K562 (cell line): ENCODE measurements around the gene ACAP3. TPM values are rescaled to one million over a fixed set of nuclear protein-coding genes. Genes with fewer than 3 reads are reported as not detected.
A peak's percentile ranks its signal among the peaks of the same experiment; 100 is the strongest.

Experiments
- CBFA2T3 ChIP-seq: fragments of 450-650 bp; IDR thresholded peaks from 2 replicates; pipeline ENCODE4 v1.6.1; 2017
- CC2D1A ChIP-seq: fragments of 450-650 bp; IDR thresholded peaks from 2 replicates; pipeline ENCODE4 v1.6.1; 2017; ENCODE audit warnings: mild to moderate bottlenecking
- CEBPG ChIP-seq, 3 experiments: fragments of 200-800 bp in 1 of 3; sonication (Bioruptor generic) in 1 of 3; sonication (generic) in 1 of 3; formaldehyde crosslinking in 1 of 3; IDR thresholded peaks in 2 of 3; conservative IDR thresholded peaks in 1 of 3; 2 replicates each; pipeline versions ENCODE4 v1.6.1 to v1.8.0; 2016 to 2022; ENCODE audit warnings: missing compliant biosample characterization in 2 of 3, missing genetic modification characterization in 2 of 3, mild to moderate bottlenecking in 1 of 3, missing genetic modification reagents in 1 of 3
- CGGBP1 ChIP-seq: fragments of 250-450 bp; sonication (Bioruptor Pico); IDR thresholded peaks from 2 replicates; pipeline ENCODE4 v1.9.0; 2021; ENCODE audit warnings: mild to moderate bottlenecking
- CREB3 ChIP-seq: fragments of 450-650 bp; conservative IDR thresholded peaks from 2 replicates; pipeline ENCODE4 v1.6.1; 2016; ENCODE audit warnings: missing genetic modification characterization, low read depth, mild to moderate bottlenecking, missing compliant biosample characterization, moderate library complexity
- CREB3L1 ChIP-seq: fragments of 450-650 bp; IDR thresholded peaks from 2 replicates; pipeline ENCODE4 v1.6.1; 2014; ENCODE audit warnings: low read depth, mild to moderate bottlenecking, moderate library complexity, borderline replicate concordance
- EGR1 ChIP-seq: fragments of 450-650 bp; conservative IDR thresholded peaks from 2 replicates; pipeline ENCODE4 v1.6.1; 2017; ENCODE audit warnings: mild to moderate bottlenecking
- FOSL1 ChIP-seq: fragments of 200-800 bp; sonication (Bioruptor generic); conservative IDR thresholded peaks from 2 replicates; pipeline ENCODE4 v1.6.1; 2016; ENCODE audit warnings: missing genetic modification characterization, missing compliant biosample characterization
- HNRNPH1 ChIP-seq: fragments of 200-400 bp; formaldehyde crosslinking; optimal IDR thresholded peaks from 2 replicates; pipeline ENCODE3; 2017; ENCODE audit warnings: low read depth, mild to moderate bottlenecking, low read length, moderate library complexity
- NBN ChIP-seq: fragments of 450-650 bp; IDR thresholded peaks from 2 replicates; pipeline ENCODE4 v1.6.1; 2016; ENCODE audit warnings: low read depth, mild to moderate bottlenecking
- PCBP1 ChIP-seq: fragments of 200-400 bp; formaldehyde crosslinking; IDR thresholded peaks from 2 replicates; pipeline ENCODE4 v1.6.1; 2018; ENCODE audit warnings: mild to moderate bottlenecking, low read depth, low read length; ENCODE audit not compliant: poor library complexity, severe bottlenecking
- PHF20 ChIP-seq: fragments of 450-650 bp; IDR thresholded peaks from 2 replicates; pipeline ENCODE4 v1.6.1; 2018; ENCODE audit not compliant: partially characterized antibody
- POLR2G ChIP-seq: fragments of 200-400 bp; formaldehyde crosslinking; IDR thresholded peaks from 2 replicates; pipeline ENCODE4 v1.6.1; 2017; ENCODE audit warnings: low read depth, mild to moderate bottlenecking, antibody characterized with exemption, low read length, moderate library complexity
- SAP30 ChIP-seq: fragments of 200-600 bp; sonication (generic); IDR thresholded peaks from 2 replicates; pipeline ENCODE4 v1.6.1; 2012; ENCODE audit warnings: borderline replicate concordance, low read depth, mild to moderate bottlenecking, moderate library complexity, low read length, control low read depth, inconsistent platforms; ENCODE audit not compliant: insufficient read depth, poor library complexity, severe bottlenecking
- SMAD4 ChIP-seq: fragments of 250-450 bp; sonication (Bioruptor Pico); conservative IDR thresholded peaks from 2 replicates; pipeline ENCODE4 v1.8.0; 2021; ENCODE audit warnings: inconsistent platforms, mild to moderate bottlenecking, moderate library complexity
- STAT6 ChIP-seq: sonication (generic); formaldehyde crosslinking; IDR thresholded peaks from 2 replicates; pipeline ENCODE4 v1.8.1; 2023; ENCODE audit warnings: mild to moderate bottlenecking, missing genetic modification reagents
- SUPT5H ChIP-seq: fragments of 450-650 bp; IDR thresholded peaks from 2 replicates; pipeline ENCODE4 v1.6.1; 2016
- TGIF2 ChIP-seq: sonication (generic); formaldehyde crosslinking; IDR thresholded peaks from 2 replicates; pipeline ENCODE4 v1.8.1; 2022; ENCODE audit warnings: mild to moderate bottlenecking, missing genetic modification reagents, moderate library complexity
- ZBTB1 ChIP-seq: sonication (generic); formaldehyde crosslinking; IDR thresholded peaks from 2 replicates; pipeline ENCODE4 v1.8.1; 2023; ENCODE audit warnings: missing genetic modification reagents, low read depth, mild to moderate bottlenecking, borderline replicate concordance
- ZFP30 ChIP-seq: fragments of 250-450 bp; sonication (Bioruptor Pico); IDR thresholded peaks from 2 replicates; pipeline ENCODE4 v1.8.0; 2022; ENCODE audit warnings: moderate library complexity, mild to moderate bottlenecking, inconsistent platforms, borderline replicate concordance
- ZKSCAN8 ChIP-seq: fragments of 200-800 bp; sonication (Bioruptor generic); IDR thresholded peaks from 2 replicates; pipeline ENCODE4 v1.6.1; 2016; ENCODE audit warnings: missing genetic modification characterization, missing compliant biosample characterization
- ZNF24 ChIP-seq: fragments of 450-650 bp; IDR thresholded peaks from 2 replicates; pipeline ENCODE4 v1.6.1; 2016
- polyA plus RNA-seq, 8 experiments: library from polyadenylated mRNA; depleted of rRNA in 4 of 8; stranded (reverse) in 5 of 8; unstranded in 3 of 8; fragments of >200 nt; fragmentation: Nextera tagmentation in 2 of 8; fragmentation: Illumina TruSeq in 1 of 8; extraction: Ambion mirVana in 2 of 8; extraction: Trizol in 1 of 8; gene quantifications; 2 replicates each; pipeline versions ENCODE4 v1.2.1 to v1.2.3, GENCODE V29; 2011 to 2014; ENCODE audit warnings: inconsistent platforms in 1 of 8, missing spikeins in 1 of 8
- total RNA-seq, 7 experiments: library from RNA; depleted of rRNA in 6 of 7; stranded (reverse); fragments of >200 nt in 6 of 7; fragmentation: Illumina TruSeq in 2 of 7; extraction: Trizol in 2 of 7; gene quantifications; 2 replicates each; pipeline versions ENCODE4 v1.2.1 to v1.2.3, GENCODE V29; 2011 to 2021; ENCODE audit warnings: low replicate concordance in 1 of 7

ACAP3 gene
- total and polyA plus RNA-seq, 9 of the 15 experiments (the other 6 are each of a cell fraction or from before 2014, with no cell fraction given) = 0.01 to 49.0 (median 12.0) TPM

- TF ChIP-seq SUPT5H = peak; percentile 30; the same call in 1 of the 2 replicates
- peak; percentile 97 for TF ChIP-seq CEBPG (CRISPR knock-in tag; IDR thresholded peaks at IDR 0.05)
- TF ChIP-seq CEBPG (tag; conservative IDR thresholded peaks at IDR 0.05 in 1 of 2, IDR thresholded peaks at IDR 0.05 in 1 of 2) = peak; percentile 97 to 100
- TF ChIP-seq CGGBP1 (CRISPR knock-in tag) = peak; percentile 74; the same call in 1 of the 2 replicates
- peak; percentile 88 for TF ChIP-seq POLR2G
- peak; percentile 99 for TF ChIP-seq ZNF24
- peak; percentile 84; the same call in 1 of the 2 replicates for TF ChIP-seq STAT6 (CRISPR knock-in tag)
- 0 out of 2 replicates have a peak, but pooled peaks have one; percentile 8 for TF ChIP-seq CBFA2T3
- peak; percentile 56; the same call in 1 of the 2 replicates for TF ChIP-seq NBN
- peak; percentile 63; the same call in 1 of the 2 replicates for TF ChIP-seq FOSL1 (tag)
- TF ChIP-seq SMAD4 = peak; percentile 94
- TF ChIP-seq CREB3 (tag) = no peak
- no peak for TF ChIP-seq ZFP30 (CRISPR knock-in tag)
- no peak for TF ChIP-seq CC2D1A
- peak; percentile 20 for TF ChIP-seq PHF20
- TF ChIP-seq TGIF2 (CRISPR knock-in tag) = peak; percentile 99
- peak; percentile 73 for TF ChIP-seq PCBP1
- TF ChIP-seq HNRNPH1 = no peak
- peak; percentile 91 for TF ChIP-seq SAP30
- peak; percentile 76; the same call in 1 of the 2 replicates for TF ChIP-seq CREB3L1
- TF ChIP-seq ZBTB1 (CRISPR knock-in tag) = 0 out of 2 replicates have a peak, but pooled peaks have one; percentile 26
- peak; percentile 70 for TF ChIP-seq EGR1
- TF ChIP-seq ZKSCAN8 = no peak
Measured at GRCh38 chr1:1307923-1308755, at the start of gene ACAP3, which contains the start of gene PUSL1 (continued).
